GM18870 (cell line): ENCODE results near the gene ATG7.
"Not testable (repeated sequence)": the region's sequence is repeated elsewhere in the genome, so short reads cannot be mapped to it uniquely, and the experiment has no call there.

Experiments
- ATAC-seq: cut with Tn5 transposase; IDR thresholded peaks from one replicate; pipeline ENCODE4 v1.9.1; 2021; ENCODE audit warnings: moderate library complexity; ENCODE audit not compliant: unreplicated experiment

Gene ATG7

DNA sequence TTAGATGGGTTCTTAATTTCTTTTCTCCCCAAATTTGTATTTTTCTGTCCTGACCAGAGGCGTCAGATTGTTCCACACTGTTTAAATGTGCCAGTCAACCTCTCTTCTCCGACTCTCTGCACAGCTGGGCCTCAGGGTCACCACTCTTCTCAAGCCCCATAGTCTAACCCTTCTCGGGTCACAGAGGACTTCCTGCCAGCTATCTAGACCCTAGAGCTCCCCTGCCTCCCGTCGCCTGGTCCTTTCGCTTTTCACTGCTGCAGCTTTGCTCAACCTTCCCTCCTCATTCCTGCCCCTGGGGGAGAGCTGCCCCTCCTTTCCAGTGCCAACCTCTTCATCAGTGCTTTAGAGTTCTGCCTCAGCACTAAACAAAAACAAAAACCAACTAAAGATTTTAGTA lies 151.7 kb downstream of the ATG7 start:
- ATAC-seq = no peak

DNA sequence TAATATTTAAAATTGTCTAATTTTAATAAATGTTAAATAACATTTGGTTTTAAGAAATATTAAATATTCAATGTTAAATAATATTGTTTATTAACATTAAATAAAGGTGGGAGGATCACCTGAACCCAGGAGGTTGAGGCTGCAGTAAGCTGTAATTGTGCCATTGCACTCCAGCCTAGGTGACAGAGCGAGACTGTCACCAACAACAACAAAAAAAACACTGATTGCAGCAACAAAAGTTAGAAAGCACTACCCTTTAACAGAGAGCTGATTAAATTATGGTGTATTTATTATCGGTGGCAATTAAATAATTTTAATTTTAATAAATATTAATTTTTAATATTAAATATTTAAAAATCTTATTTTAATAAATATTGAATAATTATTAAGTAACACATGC lies 152.1 kb downstream of the ATG7 start:
- no peak for ATAC-seq

DNA sequence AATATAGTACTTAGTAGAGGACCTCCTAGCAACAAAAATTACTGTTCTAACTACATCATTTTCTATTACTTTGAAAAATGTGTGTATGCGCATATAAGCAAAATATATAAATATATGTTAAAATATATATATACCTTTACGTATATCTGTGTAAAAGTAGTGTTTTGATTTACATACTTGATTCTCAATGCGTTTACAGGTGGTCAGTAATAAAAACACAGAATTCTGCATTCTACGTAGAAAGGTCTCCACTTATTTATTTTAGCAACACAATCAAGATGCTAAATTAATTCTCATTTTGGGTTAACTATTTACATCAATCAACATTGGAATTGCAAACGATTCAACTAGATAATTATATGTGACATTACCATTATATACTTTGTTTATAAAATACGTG lies 158.0 kb downstream of the ATG7 start:
- ATAC-seq = no peak

DNA sequence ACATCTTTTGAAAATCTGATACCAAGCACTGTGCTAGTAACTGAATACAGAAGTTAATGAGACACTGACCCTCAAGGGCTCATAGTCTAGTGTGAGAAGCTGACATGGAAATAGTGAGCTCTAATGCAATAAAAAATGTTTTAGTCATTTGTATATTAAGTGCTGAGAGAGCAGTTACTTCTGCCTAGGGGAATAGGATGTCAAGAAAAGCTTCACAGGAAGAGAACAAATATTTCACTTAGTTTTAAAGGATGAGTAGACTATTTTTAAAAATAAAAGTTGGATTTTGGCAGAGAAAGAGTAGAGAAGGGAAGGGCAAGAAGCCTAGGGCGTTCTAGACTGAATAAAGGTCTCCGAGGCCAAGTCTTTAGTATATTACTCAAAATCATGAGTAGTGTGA lies 158.4 kb downstream of the ATG7 start:
- no peak for ATAC-seq

DNA sequence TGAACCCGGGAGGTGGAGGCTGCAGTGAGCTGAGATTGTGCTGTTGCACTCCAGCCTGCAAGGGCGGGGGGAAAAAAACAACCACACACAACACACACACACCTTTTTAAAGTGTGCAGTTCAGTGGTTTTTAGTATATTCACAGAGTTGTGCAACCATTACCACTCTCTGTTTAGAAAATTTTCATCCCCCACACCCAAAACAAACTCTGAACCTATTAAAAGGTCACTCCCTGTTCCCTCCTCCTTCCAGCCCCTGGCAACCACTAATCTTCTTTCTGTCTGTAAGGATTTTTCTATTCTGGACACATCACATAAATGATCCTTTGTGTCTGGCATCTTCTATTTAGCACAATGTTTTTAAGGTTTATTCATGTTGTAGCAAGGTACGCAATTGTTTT lies 159.1 kb downstream of the ATG7 start:
- no peak for ATAC-seq

DNA sequence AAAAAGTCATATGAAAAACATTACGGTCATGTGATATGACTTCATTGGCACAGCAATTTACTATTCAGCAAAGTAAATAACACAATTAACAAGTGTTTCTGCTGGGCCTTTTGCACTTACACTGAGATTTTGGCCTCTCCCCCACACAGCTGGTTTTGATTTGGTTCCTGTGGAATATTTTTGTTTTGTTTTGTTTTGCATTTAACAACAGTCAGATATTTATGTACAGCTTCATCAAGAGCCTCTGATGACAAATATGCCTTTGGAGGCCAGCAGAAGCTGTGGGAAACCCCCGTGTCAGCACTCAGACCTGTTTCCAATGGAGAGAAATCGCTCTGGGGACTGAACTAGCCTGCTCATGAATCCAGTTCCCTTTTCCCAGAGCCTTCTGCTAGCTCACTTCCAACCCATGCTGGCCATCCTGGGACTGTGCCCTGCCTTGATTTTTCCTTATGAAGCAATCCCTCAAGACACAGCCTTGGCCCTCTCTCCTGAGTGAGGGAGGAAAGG lies 161.9 kb downstream of the ATG7 start:
- no peak for ATAC-seq

DNA sequence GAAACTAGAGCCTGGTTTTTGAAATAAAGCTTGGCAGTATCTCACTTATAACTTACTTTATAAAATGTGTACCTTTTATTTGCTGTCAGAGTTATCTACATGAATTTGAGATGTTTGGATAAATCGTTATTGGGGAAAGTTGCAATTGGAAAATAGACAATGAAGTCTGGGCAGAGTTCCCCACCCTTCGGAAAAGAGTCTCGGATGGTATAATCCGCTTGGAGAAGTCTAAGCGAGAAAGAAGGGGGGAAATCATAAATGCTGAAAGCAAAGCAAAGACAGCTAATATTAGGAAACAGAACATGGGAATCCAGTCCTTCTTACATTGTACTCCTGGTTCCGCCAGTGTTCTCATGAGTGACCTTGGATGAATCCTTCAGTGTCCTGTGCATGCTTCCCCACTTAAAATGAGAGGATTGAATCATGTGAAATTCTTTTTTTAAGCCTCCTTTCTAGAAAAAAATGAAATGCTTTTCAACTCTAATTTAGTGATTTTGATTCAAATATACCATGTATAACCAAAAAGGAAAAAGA lies 162.4 kb downstream of the ATG7 start:
- ATAC-seq = no peak

DNA sequence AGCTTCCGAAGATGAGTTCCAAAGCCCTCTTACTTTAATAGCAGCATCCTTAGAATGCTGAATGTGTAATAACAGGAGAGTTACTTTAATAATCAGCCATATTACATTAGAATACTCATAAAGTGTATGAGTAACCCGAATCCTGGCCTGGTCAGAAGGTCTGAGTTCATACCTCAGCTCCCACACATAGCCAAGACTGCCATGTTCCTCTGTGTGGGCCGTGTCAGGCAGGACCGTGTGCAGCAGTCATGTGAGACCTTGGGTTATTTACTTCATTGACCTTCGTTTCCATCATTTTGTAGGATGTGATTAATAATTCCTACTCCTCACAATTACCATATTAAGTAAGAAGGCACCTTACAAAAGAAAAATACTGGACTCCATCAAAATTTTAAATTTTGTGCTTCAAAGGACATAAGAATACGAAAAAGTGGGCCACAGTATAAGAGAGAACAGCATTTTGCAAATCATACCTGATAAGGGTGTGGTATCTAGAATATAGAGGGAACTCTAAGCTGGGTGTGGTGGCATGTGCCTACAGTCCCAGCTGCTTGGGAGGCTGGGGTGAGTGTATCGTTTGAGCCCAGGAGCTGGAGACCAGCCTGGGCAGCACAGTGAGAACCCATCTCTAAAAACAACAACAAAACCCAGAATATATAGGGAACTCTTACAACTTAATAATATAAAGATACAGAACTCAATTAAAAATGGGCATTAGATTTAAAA lies 163.4 kb downstream of the ATG7 start:
- ATAC-seq = no peak

DNA sequence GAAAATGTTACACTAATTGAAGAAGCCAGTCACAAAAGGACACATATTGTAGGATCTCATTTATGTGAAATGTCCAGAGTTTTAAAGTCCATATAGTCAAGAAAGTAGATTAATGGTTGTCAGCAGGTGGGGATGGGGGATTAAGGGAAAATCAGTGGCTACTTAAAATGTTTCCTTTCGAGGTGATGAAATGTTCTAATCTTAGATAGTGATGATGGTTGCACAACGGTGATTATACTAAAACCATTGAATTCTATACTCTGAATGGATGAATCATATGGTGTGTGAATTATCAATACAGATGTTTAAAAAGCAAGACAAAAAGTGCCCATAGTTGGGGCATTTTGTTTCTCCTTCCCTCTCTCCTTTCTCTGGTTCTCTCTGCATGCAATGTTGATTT lies 164.6 kb downstream of the ATG7 start:
- no peak for ATAC-seq

DNA sequence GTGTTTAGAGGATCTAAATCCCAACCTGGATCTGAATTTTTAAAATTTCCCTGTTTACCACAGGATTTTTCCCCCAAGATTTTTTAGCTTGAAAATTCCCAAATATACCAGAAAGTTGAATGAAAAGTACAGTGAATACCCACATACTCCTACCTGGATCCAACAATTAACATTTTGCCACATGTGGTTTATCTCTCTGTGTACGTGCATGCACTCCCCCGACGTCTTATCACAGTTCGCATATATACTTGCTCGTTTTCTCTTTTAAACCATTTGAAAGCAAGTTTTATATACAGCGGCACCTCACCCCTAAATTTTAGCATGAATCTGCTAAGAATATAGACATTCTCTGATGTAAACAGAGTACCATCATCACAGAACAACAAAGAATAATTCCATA lies 165.3 kb downstream of the ATG7 start:
- no peak for ATAC-seq

DNA sequence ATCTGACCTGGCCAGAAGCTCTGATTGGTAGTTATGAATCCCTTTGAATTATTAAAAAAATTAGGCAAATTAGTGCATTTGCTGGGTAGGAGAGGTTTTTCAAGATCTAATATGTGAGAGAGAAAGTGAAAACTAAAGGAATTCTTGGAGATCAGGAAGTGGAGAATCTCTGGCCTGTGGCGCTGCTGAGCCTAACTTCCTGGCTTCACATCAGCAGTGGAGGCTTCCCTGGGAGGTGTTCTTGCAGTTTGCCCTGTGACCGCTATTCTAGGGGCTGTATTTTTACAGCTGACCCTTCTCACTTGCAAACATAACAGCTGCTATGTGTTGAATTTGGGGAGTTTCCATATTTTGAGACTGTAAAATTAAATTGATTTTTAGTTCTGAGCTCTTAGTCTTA lies 166.4 kb downstream of the ATG7 start:
- ATAC-seq = no peak

DNA sequence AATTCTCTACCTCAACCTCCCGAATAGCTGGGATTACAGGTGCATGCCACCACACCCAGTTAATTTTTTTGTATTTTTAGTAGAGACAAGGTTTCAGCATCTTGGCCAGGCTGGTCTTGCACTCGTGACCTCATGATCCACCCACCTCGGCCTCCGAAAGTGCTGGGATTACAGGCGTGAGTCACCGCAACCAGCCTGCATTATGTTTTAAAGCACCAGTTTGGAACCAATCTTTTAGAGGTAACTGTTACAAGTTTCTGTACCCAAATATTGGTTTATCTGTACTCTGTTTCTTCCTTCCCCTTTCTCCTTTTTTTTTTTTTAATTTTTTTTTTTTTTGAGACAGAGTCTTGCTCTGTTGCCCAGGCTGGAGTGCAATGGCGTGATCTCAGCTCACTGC lies 169.1 kb downstream of the ATG7 start:
- ATAC-seq = not testable (repeated sequence)

DNA sequence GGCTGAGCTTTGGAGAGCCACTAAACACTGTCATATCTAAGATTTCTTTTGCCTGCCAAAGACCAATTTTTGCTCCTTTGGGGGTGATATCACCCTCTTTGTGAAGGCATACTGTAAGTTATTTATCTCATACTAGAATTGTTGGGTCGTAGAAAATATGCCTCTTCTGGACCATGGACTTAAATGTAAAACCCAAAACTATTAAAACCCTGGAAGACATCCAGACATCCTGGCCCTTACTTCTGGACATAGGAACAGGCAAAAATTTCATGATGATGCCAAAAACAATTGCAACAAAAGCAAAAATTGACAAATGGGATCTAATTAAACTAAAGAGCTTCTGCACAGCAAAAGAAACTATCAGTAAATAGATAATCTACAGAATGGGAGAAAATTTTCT lies 172.2 kb downstream of the ATG7 start:
- no peak for ATAC-seq

DNA sequence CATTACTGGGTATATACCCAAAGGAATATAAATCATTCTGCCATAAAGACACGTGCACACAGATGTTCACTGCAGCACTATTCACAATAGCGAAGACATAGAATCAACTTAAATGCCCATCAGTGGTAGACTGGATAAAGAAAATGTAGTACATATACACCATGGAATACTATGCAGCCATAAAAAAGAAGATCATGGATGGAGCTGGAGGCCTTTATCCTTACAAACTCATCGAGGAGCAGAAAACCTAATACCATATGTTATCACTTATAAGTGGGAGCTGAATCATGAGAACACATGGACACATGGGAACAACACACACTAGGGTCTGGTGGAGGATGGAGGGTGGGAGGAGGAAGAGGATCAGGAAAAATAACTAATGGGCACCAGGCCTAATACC lies 173.0 kb downstream of the ATG7 start:
- ATAC-seq = not testable (repeated sequence)

DNA sequence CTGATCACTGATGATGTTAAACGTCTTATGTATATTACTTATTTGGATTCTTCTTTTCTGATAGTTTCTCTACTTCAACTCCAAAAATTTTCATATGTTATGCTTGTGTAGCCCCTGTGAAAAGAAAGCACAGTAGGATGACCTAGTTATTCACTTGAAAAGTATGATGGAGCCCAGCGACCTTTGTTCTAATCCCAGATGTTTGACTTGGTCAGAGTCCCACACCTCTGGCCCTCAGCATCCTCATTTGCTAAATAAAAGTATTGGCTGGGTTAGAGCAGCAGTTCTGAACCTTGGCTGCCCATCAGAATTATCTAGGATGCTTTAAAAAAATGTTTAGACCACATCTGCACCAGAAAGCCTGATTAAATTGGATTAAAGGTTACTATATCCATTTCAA lies 173.7 kb downstream of the ATG7 start:
- ATAC-seq = no peak

DNA sequence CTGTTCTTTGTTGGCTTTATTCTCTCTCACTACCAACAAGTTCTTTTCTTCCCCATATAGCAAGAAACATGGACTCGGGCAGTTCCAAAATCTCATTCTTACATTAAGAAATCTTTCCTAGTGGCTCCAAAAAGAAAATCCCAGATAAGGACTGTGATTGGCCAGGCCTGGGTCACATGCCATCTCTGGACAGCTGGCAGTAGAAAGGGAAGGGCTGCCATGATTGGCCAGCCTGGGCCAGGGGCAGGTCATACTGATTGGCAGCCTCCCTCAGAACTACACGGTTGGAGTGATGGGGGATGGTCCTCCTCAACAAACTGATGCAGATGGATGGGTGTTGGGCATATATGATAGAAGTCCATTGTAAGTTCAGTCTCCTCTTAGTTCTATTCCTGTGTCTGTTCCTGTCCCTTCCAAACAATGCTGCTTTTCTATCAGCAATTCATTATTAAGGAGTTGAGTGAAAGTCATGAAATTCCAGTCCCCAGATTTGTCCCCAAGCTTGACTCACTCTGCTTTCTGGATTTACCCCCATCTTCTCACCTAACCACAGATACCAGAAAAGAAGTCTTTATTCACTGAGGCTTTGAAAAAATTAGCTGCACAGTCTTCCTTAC lies 175.5 kb downstream of the ATG7 start:
- no peak for ATAC-seq

DNA sequence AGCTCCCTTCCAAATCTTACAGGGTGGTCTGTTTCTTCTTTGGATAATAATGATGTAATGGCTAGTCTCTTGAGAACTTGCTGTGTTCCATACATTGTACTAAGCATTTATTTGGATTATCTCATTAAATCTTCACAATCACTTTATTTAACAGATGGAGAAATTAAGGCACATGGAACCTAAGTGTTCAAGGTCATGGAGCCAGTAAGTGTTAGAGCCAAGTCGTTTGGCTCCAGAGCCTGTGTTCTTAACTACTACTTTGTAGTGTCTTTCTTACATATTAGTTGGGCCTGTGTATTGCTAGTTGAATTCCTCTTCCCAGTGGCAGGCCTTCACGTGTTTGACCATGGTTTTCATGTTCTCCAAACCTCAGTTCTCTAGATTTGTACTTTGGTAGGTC lies 177.8 kb downstream of the ATG7 start:
- ATAC-seq = no peak

DNA sequence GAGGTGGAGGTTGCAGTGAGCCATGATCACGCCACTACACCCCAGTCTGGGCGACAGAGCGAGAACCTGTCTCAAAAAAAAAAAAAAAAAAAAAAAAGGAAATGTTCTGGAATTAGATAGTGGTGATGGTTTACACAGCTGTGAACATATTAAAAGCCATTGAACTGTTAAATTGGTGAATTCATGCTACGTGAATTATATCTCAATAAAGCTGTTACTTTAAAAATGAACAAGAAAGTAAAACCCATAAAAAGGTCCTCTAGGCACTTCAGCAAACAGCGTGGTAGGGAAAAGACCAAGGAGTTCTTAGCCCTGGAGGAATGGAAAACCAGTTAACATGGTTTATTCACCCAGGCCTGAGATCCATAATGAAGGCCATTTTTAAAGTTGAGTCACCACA lies 180.1 kb downstream of the ATG7 start:
- no peak for ATAC-seq

DNA sequence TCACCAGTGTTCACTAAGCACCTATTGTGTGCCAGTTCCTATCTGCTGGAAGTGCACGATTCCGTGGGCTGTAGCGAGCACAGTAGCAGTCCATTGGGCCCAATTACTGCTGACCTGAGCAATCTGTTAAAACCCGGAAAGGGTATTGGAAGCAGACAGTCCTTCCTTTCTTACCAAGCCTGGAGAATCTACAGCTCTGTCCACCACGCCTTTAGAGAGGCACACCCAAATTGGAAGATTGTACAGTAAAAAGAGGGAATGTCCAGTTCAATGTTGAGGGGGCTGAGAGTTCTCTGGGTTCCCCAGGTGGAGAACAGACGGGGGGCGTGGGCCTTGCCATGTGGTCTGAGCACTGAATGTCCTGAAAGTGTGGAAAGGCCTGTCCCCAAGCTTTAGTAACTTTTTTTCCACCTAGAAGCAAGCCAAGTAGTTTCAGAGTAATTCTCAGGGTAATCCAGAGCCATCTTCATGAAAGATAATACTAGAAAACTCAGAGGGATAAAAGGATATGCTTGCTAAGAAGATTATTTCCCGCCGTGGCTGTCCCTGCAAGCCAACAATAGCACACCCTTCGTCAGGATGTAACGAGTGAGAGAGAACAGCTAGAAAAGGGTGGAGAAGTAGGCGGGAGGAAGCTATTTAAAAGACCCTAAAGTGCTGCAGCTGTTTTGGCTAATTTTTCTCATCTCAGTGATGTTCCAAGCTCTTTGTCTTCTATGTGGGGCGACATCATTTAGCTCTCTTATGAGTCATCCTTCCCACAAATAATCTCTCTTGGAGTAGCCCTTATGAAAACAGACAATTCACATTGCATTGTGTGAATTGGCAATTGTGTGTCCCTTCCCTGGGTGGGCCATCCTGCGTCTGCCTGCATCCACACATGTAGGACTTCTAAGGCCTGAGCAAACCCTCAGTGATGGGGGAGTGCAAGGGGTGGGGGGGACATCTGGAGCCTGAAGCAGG lies 181.0 kb downstream of the ATG7 start:
- ATAC-seq = no peak

DNA sequence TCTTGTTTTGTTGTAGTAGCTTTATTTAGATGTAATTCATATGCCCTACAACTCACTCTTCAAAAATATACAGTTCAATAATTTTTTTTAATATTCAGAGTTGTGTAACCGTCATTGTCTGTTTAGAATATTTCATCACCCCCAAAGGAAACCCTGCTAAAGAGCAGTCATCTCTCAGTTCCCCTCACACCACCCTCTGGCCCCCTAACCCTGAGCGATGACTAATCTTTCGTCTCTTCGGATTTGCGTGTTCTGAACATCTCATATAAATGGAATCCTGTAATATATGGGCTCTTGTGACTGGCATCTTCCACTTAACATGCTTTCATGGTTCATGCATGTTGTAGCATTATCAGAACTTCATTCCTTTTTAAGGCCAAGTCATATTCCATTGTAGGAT lies 183.8 kb downstream of the ATG7 start:
- ATAC-seq = no peak

DNA sequence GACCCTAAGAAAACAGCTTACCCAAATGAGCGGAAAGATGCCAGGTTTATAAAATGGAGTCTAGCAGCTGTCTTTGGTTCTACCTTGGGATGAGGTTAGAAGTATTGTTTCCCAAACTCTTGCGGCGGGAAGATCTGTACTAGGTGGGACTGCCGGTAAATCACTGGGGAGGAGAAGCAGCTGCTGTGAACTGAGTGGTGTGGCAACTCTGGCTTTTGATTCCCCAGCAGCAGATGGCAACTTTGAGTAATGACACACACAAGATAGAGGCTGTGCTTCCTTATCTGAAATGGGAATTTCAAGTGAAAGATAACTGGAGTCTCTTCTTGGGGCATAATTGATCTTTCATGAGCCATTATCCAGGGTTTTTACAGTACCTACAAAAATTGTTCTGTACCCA lies 184.9 kb downstream of the ATG7 start:
- no peak for ATAC-seq
